AG08395 (cell line): ENCODE measurements around the gene PTOV1.

Experiments
- DNase-seq: peaks from one replicate; pipeline ENCODE4 v3.0.0; 2012; ENCODE audit warnings: mixed read lengths, low spot score

The PTOV1 gene

DNA sequence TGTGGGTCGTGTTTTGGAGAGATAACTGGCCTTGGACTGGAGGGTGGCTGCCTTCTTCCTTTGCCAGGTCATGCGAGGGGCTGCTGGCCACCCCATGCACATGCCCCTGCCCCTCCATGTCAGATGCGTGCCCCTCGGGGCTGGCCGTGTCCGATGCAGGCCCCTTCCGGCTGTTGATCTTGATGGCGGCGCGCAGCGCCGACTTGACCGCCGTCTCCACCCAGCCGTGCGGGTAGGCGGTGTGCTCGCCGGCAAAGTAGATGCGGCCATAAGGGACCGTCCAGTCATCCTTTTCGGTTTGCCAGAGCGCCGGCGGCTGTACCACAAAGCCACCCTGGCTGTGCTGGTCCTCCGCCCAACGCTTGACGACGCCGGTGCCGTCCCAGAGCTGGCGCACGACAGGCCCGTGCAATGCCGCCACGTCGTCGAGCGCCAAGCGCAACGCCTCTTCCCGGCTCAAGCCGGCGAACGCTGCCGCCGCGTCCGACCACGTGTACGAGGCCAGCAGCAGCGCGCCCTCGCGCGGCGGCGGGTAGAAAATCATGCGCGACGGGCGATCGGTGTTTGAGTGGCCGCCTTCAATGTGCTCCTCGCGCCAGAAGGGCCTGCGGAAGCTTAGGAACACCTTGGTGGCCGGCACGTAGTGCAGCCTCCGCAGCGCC lies 38.9 kb downstream of the PTOV1 start:
- DNase-seq: peak; percentile 50

DNA sequence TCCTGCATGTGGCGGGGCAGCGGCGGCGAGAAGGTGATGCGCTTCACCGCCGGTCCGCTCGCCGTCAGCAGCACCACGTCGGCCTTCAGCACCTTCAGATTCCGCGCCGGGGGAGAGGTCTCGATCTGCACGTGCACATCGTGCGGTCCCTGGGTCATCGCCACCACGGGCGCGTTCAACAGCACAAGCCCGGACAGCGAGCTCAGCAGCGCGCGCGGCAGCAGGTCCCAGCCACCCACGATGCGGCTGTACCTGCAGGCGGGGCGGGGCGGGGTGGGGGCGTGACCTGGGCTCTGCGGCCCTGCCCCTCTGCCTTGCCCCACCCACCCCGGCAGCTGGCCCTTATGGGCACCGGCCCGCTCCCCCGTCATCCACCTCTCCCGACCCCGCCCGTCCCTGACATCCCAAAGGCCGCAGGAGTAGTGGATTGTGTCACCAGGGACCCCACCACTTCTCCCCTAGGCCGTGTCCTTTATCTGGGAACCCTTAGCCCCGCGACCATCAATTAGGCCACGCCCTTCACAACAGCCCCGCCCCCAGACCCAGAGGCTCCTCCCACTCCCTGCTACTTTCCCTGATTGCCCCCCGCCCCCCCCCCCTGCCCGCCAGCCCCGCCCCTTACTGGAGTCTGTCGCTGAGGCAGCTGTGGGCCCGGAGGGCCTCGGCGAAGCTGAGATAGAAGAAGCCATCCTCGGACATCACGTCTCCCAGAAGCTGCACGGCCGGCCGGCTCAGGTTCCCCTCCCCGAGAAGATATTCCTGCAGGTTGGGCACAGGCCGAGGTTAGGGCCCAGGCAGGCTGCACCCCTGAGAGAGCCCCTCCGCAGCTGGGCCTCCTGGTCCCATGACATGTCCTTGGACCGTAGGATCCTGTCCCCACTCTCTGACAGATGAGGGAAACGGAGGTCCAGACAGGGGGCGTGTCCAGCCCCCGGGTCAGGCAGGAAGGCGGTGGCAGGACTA lies 39.7 kb downstream of the PTOV1 start:
- DNase-seq: no peak

DNA sequence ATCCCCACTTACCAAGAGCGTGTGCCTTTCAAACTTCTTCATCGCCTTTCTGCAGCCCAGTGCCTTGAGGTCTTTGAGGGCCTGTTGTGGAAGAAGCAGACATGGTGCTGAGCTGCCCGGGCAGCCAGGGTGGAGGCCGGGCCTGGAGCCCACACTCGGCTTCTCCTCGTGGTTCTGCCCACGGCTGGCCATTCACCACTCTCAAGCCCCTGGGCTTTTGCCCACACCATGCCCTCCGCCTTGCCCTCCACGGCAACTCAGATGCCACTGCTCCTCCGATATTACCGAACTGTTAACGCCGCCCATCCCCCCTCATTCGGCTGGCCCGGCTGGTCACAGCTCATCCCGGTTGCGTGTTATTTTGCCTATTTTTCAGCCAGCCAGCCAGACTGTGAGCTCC lies 40.4 kb downstream of the PTOV1 start:
- DNase-seq: no peak

DNA sequence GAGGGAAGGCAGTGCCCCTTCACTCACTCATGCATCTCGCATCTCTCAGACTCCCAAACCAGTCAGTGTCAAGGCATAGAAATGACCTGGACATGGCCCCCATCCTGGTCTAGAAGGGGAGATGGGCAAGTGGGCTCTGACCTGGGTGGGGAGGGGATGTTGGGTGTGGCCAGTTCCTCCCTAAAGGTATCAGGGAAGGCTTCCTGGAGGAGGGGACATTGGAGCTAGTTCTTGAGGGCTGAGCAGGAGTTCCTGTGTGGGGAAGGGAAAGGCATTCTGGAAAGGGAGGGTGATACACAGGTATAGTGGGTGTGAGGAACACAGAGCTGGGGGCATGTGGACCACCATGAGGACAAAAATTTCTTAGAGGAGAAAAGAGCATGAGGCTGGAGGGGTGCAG lies 41.8 kb downstream of the PTOV1 start:
- no peak for DNase-seq

DNA sequence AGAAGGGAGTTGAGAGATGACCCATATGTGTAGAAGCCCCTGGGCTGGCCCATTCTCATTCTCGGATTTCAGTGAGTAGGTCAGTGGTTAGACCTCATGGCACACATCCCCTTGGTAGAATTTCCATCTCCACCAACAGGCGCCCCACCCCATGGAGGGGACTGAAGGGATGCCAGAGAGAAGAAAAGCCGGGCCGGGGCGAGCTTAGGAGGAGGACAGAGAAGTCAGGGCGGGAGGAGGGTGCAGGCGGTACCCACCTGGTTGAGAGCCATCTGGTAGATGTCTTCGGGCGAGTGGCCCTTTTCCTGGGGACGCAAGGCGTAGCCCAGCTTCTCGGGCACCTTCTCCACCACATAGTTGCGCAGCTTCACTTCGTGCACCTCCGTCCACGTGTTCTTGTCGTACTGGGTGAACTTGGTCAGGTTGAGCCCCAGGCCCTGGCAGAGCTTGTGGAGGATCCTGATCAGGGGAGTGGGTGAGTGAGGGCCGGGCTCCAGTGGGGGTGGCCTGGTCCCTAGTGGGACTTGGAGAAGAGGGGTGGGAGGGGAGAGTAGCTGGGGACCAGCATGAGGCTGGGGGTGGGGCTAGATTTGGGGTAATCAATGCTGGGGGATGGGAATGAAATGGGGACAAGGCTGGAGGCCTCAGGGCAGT lies 43.2 kb downstream of the PTOV1 start:
- no peak for DNase-seq

DNA sequence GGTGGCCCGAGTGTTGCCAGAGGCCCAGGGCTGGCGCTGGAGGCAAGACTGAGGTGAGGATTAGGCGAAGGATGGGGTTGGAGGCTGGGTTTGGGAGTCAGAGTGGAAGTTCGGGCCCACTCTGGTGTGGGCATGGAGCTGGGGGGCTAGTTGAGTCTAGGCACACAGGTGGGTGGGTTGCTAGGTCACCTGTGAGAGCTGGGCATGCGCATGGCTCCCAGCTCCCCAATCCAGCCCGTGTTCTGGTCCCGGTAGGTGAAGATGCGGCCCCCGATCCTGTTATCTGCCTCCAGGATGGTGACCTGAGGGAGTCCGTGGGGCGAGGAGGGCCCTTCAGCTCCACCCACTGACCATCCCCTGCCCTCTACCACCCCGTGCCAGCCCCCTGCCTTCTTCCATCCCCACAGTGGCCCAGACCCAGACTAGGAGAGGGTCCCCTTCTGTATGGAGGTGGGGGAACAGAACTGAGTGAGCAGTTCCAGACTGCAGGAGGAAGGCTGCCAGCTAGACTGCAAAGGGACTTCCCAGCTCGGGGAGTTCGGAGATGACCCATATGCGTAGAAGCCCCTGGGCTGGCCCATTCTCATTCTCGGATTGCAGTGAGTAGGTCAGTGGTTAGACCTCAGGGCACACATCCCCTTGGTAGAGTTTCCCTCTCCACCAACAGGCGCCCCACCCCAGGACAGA lies 44.1 kb downstream of the PTOV1 start:
- no peak for DNase-seq

DNA sequence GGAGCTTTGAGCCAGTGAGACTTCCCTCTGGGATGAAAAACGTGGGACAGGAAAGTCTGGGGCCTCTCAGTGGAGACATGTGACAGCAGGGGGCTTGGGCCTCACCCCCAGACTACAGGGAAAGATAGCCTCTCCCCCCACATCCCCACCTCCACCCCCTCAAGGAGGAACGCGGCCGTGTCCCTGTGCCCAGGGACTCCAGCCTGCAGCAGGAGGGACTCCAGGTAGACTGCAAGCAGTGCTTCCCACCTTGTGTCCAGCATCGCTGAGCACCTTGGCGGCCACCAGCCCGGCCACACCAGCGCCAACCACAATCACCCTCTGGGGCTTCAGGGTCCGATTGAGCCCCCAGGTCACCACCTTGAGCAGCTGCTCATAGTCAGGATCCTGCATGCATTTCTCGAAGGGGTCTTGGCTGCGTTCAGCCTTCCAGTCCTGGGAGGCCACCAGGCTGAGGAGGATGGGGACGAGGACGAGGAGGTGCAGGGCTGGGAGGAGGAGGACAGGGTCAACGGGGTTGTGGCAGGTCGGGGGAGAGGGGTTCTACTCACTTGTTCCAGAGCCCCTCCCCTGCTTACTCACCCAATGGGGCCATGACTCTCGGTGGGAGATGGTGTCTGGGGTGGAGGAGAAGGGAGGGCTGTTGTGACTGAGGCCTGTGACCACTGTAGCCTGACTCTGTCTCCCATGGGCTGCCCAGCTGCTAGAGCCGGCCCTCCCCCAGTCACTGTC lies 44.8 kb downstream of the PTOV1 start:
- no peak for DNase-seq

DNA sequence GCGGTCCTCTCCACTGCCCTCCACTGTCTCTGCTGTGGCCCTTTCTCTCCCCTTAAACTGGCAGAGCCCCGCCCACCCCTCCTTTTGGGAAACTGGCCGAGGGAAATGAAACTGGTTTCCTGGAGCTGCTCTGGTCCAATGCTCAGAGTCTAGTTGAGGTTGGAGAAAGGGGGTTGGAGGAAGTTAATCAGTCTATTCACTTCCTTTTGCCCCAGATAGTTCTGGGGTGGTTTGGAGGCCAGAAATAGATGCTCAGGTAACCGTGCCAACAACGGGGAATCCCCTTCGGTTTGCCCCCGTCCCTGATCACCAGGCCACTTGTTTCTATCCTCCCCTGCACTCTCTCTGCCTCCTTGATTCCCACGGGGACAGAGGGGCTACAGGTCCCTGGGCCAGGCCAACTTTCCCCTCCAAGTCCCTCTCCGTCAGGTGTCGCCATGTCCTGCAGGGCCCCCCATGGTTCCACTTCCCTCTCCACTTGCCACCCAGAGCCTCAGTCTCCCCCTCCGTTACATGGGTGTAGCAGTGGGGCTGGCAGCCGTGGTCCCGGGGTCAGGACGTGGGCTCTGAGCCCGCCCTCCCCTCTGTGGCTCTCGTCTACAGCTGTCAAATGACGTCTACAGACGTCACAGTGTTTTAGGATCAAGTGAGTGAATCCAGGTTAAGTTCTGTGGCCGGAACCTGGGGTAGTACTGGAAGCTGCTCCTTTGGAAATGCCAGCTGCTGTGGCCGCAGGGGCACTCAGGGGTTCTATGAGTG lies 46.1 kb downstream of the PTOV1 start, which contains the start of gene IL4I1:
Gene IL4I1 (minus strand): TSS at position 25 of the 759 bp plus-strand sequence. CDS start 727 bp downstream, outside the sequence.
- DNase-seq: peak; percentile 45

DNA sequence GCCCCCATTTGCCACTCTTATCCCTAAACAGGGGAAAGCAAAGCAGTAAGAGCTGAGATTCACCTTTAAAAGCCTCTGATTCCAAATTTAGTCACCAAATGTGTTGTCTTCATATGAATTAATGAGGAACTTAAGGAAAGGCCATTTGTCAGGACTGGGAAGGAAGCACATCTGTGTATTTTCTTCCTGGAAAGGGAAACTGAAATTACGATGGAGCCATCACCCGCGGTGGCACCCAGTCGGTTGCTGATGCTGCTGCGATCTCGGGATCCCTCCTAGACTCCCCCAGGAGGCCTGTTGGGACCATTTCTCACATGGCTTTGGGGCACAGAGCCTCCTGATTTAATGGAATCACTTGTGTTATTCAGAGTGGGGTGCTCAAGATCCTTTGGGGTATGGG lies 53.2 kb downstream of the PTOV1 start:
- DNase-seq: no peak

DNA sequence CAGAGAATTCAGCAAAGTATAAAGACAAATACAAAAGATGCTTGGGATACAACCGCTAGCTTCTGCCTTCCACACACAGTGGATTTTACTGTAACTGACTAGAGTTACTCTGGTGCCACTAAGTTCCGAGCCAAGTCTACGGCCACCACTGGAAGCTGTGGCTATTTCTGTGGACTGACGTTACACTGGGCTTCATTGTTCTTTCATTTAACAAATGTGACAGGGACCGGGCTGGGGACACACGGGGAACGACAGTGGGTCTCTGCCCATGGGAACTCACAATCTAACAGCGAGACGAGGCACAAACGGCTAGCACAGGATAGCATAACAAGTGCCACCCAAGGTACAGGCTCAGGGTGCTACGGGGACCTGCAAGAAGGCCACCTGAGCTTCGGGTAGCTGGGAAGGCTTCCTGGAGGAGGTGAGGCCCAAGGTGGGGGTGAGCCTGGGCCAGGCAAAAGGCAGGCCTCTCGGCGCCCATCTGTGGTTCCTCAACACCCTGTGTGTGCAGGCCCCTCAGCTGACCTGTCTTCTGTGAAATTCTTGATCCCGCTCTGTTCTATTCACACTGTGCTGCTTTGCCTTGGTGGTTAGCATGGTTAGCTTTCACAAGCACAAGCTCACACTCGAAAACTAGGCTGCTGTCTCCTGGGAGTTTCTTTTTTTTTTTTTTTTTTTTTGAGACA lies 56.1 kb downstream of the PTOV1 start:
- DNase-seq: no peak

DNA sequence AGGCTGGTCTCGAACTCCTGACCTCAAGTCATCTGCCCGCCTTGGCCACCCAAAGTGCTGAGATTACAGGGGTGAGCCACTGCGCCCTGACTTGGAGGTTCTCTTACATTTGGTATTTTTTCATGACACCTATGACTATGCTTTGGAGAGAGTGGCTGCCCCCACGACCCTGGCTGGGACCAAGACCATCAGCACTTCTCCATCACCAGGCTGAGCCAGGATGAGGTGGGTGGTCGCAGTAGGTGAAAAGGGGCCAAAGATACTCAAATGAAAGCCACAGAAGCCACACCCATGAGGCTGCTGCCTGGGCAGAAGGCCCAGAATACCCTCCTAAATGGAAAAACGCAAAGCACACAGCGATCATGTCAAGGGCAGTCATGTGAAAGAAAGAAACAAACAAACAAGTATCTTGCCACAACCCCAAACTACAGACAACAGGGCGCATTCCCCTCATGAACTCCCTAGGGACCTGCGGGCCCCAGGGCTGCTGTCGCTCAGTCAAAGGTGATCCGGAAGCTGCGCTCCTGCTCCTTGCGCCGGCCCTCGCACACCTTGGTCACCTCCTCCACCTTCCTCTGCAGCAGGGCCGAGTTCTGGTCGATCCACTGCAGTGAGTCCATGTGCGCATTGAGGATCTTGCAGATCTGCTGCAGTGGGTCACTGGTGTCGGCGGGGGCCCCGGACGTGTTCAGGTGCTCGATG lies 56.9 kb downstream of the PTOV1 start:
- no peak for DNase-seq

DNA sequence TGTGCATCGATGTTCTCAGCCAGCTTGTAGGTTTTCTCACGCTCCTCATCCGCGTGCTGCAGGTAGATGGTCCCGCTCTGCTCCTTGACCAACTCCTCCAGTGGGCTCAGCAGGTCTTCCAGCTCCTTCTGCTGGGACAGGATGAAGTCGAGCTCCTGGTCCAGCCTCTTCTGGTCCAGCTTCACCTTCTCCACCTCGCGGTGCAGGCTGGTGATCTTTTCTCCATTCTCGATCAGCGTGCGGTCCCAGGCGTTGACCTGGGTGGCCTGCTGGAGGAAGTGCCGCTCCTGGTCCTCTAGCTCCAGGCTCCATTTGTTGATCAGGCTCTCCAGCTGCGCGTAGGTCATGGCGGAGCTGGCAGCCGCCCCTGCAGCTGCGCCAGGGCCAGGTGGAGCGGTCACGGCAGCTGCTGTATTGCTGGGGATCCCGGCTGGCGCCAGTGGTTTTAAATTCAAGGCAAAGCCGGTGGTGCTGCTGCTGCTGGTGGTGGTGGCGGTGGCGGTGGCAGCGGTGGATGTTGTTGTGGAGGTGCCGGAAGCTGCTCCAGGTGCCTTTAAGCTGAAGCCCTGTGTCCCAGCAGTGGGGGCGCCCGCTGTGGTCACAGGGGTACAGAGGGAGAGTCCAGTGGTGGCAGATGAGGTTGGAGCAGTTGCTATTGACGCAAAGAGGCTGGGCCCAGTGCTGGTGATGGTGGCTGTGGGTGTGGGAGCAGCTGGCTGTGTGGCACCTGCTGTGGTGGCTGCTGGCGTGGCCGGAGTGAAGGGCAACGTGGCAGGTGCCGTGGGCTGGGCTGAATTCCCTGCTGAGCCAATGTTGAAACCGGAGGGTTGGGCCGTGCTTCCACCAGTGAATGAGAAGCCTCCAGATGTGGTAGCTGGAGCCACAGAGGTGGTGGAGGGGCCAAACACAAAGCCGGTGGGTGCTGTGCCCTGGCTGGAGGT lies 57.8 kb downstream of the PTOV1 start:
- DNase-seq: no peak

DNA sequence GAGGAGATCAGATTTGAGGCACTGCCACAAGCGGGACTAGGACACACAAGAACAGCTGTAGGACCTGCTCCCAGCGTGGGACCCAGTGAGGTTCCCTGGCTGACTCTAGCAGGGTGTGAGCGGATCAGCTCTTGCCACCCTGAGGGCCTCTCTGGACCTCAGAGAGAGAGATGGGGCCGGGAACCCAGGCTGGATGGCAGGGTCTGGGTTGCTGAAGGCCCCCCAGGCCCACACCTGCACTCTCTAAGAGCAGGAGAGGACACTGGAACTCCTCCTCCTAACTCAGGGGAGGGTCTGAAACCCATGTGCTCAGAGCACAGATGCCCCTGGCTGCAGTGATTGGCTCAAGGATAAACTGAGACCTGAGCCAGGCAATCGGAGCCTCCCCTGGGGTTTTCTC lies 59.2 kb downstream of the PTOV1 start:
- DNase-seq: no peak
